Trophoblast cell (in vitro differentiated cells and primary cell): Measurements from ENCODE around the gene NFATC1.

ENCODE experiments used
- DNase-seq, 2 donors: peaks; one replicate each; pipeline ENCODE4 v3.0.0-alpha.2; 2016
- H2AFZ ChIP-seq: 2 replicates; pipeline ENCODE4 v1.6.1; 2013; ENCODE audit warnings: low read length, moderate library complexity, mild to moderate bottlenecking; ENCODE audit not compliant: insufficient read depth, poor library complexity
- H2AK5ac ChIP-seq: 2 replicates; pipeline ENCODE4 v1.6.1; 2013; ENCODE audit warnings: mild to moderate bottlenecking, low read length
- H2BK120ac ChIP-seq: 2 replicates; pipeline ENCODE4 v1.6.1; 2013; ENCODE audit warnings: low read length, mild to moderate bottlenecking, moderate library complexity; ENCODE audit not compliant: insufficient read depth, poor library complexity
- H2BK12ac ChIP-seq: 2 replicates; pipeline ENCODE4 v1.6.1; 2013; ENCODE audit warnings: mild to moderate bottlenecking, low read length, moderate library complexity
- H2BK5ac ChIP-seq: 2 replicates; pipeline ENCODE4 v1.6.1; 2013; ENCODE audit warnings: low read length, low read depth, moderate library complexity, mild to moderate bottlenecking; ENCODE audit not compliant: poor library complexity
- H3K14ac ChIP-seq: 2 replicates; pipeline ENCODE4 v1.6.1; 2013; ENCODE audit warnings: mild to moderate bottlenecking, low read length
- H3K18ac ChIP-seq: 2 replicates; pipeline ENCODE4 v1.6.1; 2013; ENCODE audit warnings: mild to moderate bottlenecking, low read length
- H3K23ac ChIP-seq: 2 replicates; pipeline ENCODE4 v1.6.1; 2013; ENCODE audit warnings: low read length
- H3K27ac ChIP-seq: 2 replicates; pipeline ENCODE4 v1.5.1; 2013; ENCODE audit warnings: low read depth, mild to moderate bottlenecking, inconsistent platforms, low read length, moderate library complexity
- H3K27me3 ChIP-seq: 2 replicates; pipeline ENCODE4 v1.6.1; 2013; ENCODE audit warnings: inconsistent platforms, mild to moderate bottlenecking, low read length, moderate library complexity; ENCODE audit not compliant: insufficient read depth
- H3K36me3 ChIP-seq, 2 experiments: 1 replicate in 1 of 2; 2 replicates in 1 of 2; pipeline ENCODE4 v1.6.1; 2013; ENCODE audit warnings: low read length in 2 of 2, mild to moderate bottlenecking in 2 of 2, moderate library complexity in 1 of 2; ENCODE audit not compliant: insufficient read depth in 2 of 2, control insufficient read depth in 1 of 2
- H3K4ac ChIP-seq: 2 replicates; pipeline ENCODE4 v1.6.1; 2013; ENCODE audit warnings: low read depth, mild to moderate bottlenecking, low read length, moderate library complexity
- H3K4me1 ChIP-seq, 2 experiments: 1 replicate in 1 of 2; 2 replicates in 1 of 2; pipeline ENCODE4 v1.6.1; 2013; ENCODE audit warnings: low read length in 2 of 2, mild to moderate bottlenecking in 2 of 2, moderate library complexity in 1 of 2; ENCODE audit not compliant: insufficient read depth in 2 of 2, control insufficient read depth in 1 of 2
- H3K4me2 ChIP-seq: 2 replicates; pipeline ENCODE4 v1.6.1; 2013; ENCODE audit warnings: inconsistent platforms, mild to moderate bottlenecking, low read length, moderate library complexity
- H3K4me3 ChIP-seq: 2 replicates; pipeline ENCODE4 v1.5.1; 2013; ENCODE audit warnings: mild to moderate bottlenecking, low read depth, low read length, inconsistent platforms
- H3K79me1 ChIP-seq: one replicate; pipeline ENCODE4 v1.6.1; 2013; ENCODE audit warnings: low read length
- H3K79me2 ChIP-seq: 2 replicates; pipeline ENCODE4 v1.6.1; 2013; ENCODE audit warnings: low read length, mild to moderate bottlenecking; ENCODE audit not compliant: control insufficient read depth, insufficient read depth, poor library complexity
- H3K9ac ChIP-seq: 2 replicates; pipeline ENCODE4 v1.6.1; 2013; ENCODE audit warnings: mild to moderate bottlenecking, low read length
- H3K9me3 ChIP-seq: 2 replicates; pipeline ENCODE4 v1.6.1; 2013; ENCODE audit warnings: low read depth, mild to moderate bottlenecking, control low read depth, inconsistent platforms, low read length; ENCODE audit not compliant: insufficient read depth
- H4K12ac ChIP-seq: 2 replicates; pipeline ENCODE4 v1.6.1; 2013; ENCODE audit warnings: low read depth, mild to moderate bottlenecking, low read length, moderate library complexity
- H4K8ac ChIP-seq: 2 replicates; pipeline ENCODE4 v1.6.1; 2013; ENCODE audit warnings: low read depth, mild to moderate bottlenecking, low read length, moderate library complexity
- H4K91ac ChIP-seq: one replicate; pipeline ENCODE4 v1.6.1; 2013; ENCODE audit warnings: low read depth, mild to moderate bottlenecking, low read length, moderate library complexity
- WGBS: extraction: QIAGEN DNeasy Blood & Tissue Kit; methylation state at CpG from one replicate; pipeline ENCODE4 v1.1.7; 2013; ENCODE audit warnings: missing lambda C conversion rate; ENCODE audit not compliant: insufficient read length, insufficient coverage; ENCODE audit errors: extremely low coverage; 5-methylcytosine and 5-hydroxymethylcytosine counted together

The NFATC1 gene

DNA sequence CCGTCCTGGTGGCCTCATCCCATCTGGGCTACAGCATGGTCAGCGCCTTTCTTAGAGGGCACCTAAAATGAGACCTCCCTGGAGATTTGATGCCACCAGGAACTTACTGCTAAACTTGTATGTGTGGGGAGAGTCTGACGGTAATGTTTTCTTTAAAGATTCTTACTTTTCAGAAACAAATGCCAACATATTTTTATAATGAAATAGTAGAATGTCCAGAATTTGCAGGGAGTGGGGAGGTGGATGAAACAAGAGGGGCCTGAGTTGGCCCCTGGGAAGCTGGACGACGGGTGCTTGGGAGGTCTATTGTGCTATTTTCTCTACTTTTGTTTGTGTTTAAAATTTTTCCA lies 165.1 kb downstream of the NFATC1 start:
- H4K8ac ChIP-seq = no peak overlapping the region
- H2AFZ ChIP-seq = no peak overlapping the region
- no peak overlapping the region for H2BK5ac ChIP-seq
- H4K12ac ChIP-seq = no peak overlapping the region
- no peak overlapping the region for H2BK120ac ChIP-seq
- no peaks in the 10 kb centered on the region for H3K79me1 ChIP-seq
- peaks cover 12% of the 10 kb centered on the region for H3K9me3 ChIP-seq
- H3K4me3 ChIP-seq = no peak overlapping the region
- no peaks in the 10 kb centered on the region for H3K4me1 ChIP-seq
- no CpG with 5 or more reads among the region's 5 CpGs for WGBS
- H3K4ac ChIP-seq = no peak overlapping the region
- H3K9ac ChIP-seq = no peak overlapping the region
- H3K18ac ChIP-seq = no peak overlapping the region
- no peak overlapping the region for H3K14ac ChIP-seq
- H3K79me2 ChIP-seq = no peaks in the 10 kb centered on the region
- H2AK5ac ChIP-seq = no peak overlapping the region
- no peaks in the 10 kb centered on the region for H3K36me3 ChIP-seq
- no peaks in the 10 kb centered on the region for H3K27me3 ChIP-seq
- no peak overlapping the region for H3K27ac ChIP-seq
- H3K4me2 ChIP-seq = no peak overlapping the region
- DNase-seq = no peak
- no peak overlapping the region for H3K23ac ChIP-seq
- H4K91ac ChIP-seq = no peak overlapping the region
- no peak overlapping the region for H2BK12ac ChIP-seq

DNA sequence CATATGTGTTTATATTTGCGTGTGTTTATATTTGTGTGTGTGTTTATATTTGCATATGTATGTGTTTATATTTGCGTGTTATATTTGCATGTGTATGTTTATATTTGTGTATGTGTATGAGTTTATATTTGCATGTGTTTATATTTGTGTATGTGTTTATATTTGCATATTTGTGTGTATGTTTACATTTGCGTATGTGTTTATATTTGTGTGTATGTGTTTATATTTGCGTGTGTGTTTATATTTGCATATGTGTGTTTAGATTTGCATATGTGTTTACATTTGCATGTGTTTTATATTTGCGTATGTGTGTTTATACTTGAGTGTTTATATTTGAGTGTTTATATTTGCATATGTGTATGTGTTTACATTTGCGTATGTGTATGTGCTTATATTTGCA lies 168.2 kb downstream of the NFATC1 start:
- Histone ChIP-seq H3K9ac (no peak overlapping the region), H2BK12ac (no peak overlapping the region), H3K4me3 (no peak overlapping the region), H3K36me3 (no peaks in the 10 kb centered on the region), H3K18ac (no peak overlapping the region), H2AK5ac (no peak overlapping the region), H3K14ac (no peak overlapping the region), H3K27me3 (no peaks in the 10 kb centered on the region), H2AFZ (no peak overlapping the region), H4K8ac (no peak overlapping the region), H3K23ac (no peak overlapping the region), H3K4me2 (no peak overlapping the region), H3K79me1 (peaks cover 6% of the 10 kb centered on the region), H3K4ac (no peak overlapping the region), H3K9me3 (peaks cover 6% of the 10 kb centered on the region), H3K4me1 (peaks cover 7 to 11% of the 10 kb centered on the region in 2 experiments), H3K27ac (no peak overlapping the region), H4K12ac (no peak overlapping the region), H2BK5ac (no peak overlapping the region), H4K91ac (no peak overlapping the region), H2BK120ac (no peak overlapping the region), H3K79me2 (no peaks in the 10 kb centered on the region)
- no peak for DNase-seq
- 92% methylated on average over 2 of the region's 6 CpGs for WGBS

DNA sequence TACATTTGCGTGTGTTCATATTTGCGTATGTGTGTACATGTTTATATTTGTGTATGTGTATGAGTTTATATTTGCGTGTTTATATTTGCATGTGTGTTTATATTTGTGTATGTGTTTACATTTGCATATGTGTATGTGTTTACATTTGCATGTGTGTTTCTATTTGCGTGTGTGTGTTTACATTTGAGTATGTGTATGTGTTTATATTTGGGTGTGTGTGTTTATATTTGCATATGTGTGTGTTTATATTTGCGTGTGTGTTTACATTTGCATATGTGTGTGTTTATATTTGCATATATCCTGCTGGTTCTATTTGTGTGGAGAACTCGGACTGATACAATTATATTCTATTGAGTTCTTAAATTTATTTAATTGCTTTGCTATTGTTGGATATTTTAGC lies 168.7 kb downstream of the NFATC1 start:
- Histone ChIP-seq H3K4me3 (no peak overlapping the region), H3K23ac (no peak overlapping the region), H3K27me3 (no peaks in the 10 kb centered on the region), H2BK12ac (no peak overlapping the region), H3K18ac (no peak overlapping the region), H2AK5ac (no peak overlapping the region), H3K79me2 (no peaks in the 10 kb centered on the region), H2BK5ac (no peak overlapping the region), H3K9ac (no peak overlapping the region), H2BK120ac (no peak overlapping the region), H2AFZ (no peak overlapping the region), H3K79me1 (peaks cover 6% of the 10 kb centered on the region), H3K27ac (no peak overlapping the region), H4K8ac (no peak overlapping the region), H3K4me2 (no peak overlapping the region), H4K91ac (no peak overlapping the region), H3K9me3 (peaks cover 3% of the 10 kb centered on the region), H3K14ac (no peak overlapping the region), H3K4ac (no peak overlapping the region), H3K4me1 (peaks cover 7 to 11% of the 10 kb centered on the region in 2 experiments), H4K12ac (no peak overlapping the region), H3K36me3 (no peaks in the 10 kb centered on the region)
- WGBS = 100% methylated on average over 1 of the region's 6 CpGs
- no peak for DNase-seq

DNA sequence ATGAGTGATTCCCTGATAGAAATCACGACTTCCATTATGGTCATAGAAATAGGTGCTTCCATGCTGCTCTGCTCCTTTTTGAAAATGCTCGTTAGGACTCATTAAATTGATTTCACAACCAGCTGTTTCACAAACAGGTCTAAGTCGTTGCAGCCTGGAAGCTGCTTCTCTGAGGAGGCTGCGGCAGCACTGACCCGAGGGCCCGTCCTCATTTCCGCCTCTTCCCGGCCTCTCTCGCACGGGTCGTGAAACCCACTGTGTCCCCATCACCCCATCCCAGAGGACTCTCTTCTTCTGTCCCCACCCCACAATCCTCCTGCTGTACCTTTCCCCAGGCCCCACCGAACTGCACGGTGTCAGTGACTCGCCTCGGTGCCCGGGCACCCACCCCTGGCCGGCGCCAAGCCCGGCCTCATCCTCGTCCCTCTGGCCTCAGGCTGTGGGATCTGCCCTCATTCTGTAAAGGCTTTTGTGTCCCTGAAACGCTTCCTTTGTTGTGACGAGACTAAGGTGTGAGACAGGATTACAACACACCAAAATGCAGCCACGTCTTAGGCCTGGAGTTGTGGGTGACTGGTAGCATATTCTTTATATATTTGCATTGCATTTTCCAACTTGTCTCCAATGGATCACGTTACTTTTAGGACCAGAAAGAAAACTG lies 171.2 kb downstream of the NFATC1 start:
- Histone ChIP-seq H3K79me1 (peaks cover 6% of the 10 kb centered on the region), H3K23ac (no peak overlapping the region), H3K9me3 (peaks cover 9% of the 10 kb centered on the region), H4K12ac (peak overlapping the region; percentile 63), H3K4me3 (no peak overlapping the region), H3K79me2 (no peaks in the 10 kb centered on the region), H3K27me3 (no peaks in the 10 kb centered on the region), H3K4ac (peak overlapping the region; percentile 24), H3K4me1 (peaks cover 7 to 11% of the 10 kb centered on the region in 2 experiments), H4K8ac (peak overlapping the region; percentile 90), H3K27ac (peak overlapping the region; percentile 85), H3K36me3 (no peaks in the 10 kb centered on the region), H2BK120ac (peak overlapping the region; percentile 88), H3K9ac (no peak overlapping the region), H2BK5ac (no peak overlapping the region), H3K18ac (peak overlapping the region; percentile 52), H3K14ac (peak overlapping the region; percentile 59), H2AK5ac (peak overlapping the region; percentile 71), H4K91ac (peak overlapping the region; percentile 80), H2AFZ (no peak overlapping the region), H2BK12ac (peak overlapping the region; percentile 90), H3K4me2 (no peak overlapping the region)
- no peak for DNase-seq
- WGBS = no CpG with 5 or more reads among the region's 24 CpGs
